ENCODE data around the gene IGF2. TPM values are rescaled to one million over a fixed set of nuclear protein-coding genes. Genes with fewer than 3 reads are reported as not detected.

IGF2 gene
- total RNA-seq, 1 donor from 2014 or later, result 1,514 TPM

- DNase-seq, result no peak
These were observed 47.3 kb downstream of the IGF2 start for GRCh38 chr11:2091786-2092463.

GRCh38 chr11:2091112-2091746 is 48.0 kb downstream of the IGF2 start:
- DNase-seq, result no peak

- DNase-seq, result no peak
These were observed 48.7 kb downstream of the IGF2 start for GRCh38 chr11:2090172-2091111.

GRCh38 chr11:2089536-2090165 is 49.5 kb downstream of the IGF2 start:
- no peak for DNase-seq

GRCh38 chr11:2088746-2089535 is 50.2 kb downstream of the IGF2 start:
- DNase-seq, result no peak

GRCh38 chr11:2088284-2088683 is 50.9 kb downstream of the IGF2 start:
- DNase-seq, result no peak

GRCh38 chr11:2086239-2087040 is 52.7 kb downstream of the IGF2 start:
- DNase-seq, result no peak

- DNase-seq, result no peak
These were observed 53.7 kb downstream of the IGF2 start for GRCh38 chr11:2085251-2086066.

GRCh38 chr11:2084721-2085120 is 54.5 kb downstream of the IGF2 start:
- DNase-seq, result no peak

Small RNAs within 50 kb of the gene (small RNA-seq; reads per million reads assigned to genes)
- gene MIR4686 (ENCODE audit: low replicate concordance), result not detected
- 17.9 reads per million, percentile 94 among the genes with 10 or more reads in this experiment for gene MIR483 (ENCODE audit: low replicate concordance)

Other genes starting within 250 kb of the IGF2 start
- 4.8 TPM for gene PRR33, start 247.5 kb downstream of the IGF2 start, total RNA-seq
- gene TNNT3, start 219.7 kb downstream of the IGF2 start, total RNA-seq, result 5,696 TPM
- gene MRPL23, start 192.1 kb downstream of the IGF2 start, total RNA-seq, result 32.7 TPM
- 18,800 TPM for gene H19, start 141.5 kb downstream of the IGF2 start, total RNA-seq
- gene INS, start 21.8 kb upstream of the IGF2 start, total RNA-seq, result not detected
- gene TH, start 32.4 kb upstream of the IGF2 start, total RNA-seq, result 0.62 TPM
- gene ASCL2, start 131.2 kb upstream of the IGF2 start, total RNA-seq, result 4.1 TPM
- gene C11orf21, start 162.5 kb upstream of the IGF2 start, total RNA-seq, result 0.10 TPM
- gene TSPAN32, start 162.6 kb upstream of the IGF2 start, total RNA-seq, result 2.1 TPM
- 377 TPM for gene CD81, start 237.9 kb upstream of the IGF2 start, total RNA-seq